ENCODE measurements around the gene UTP25.

DNA sequence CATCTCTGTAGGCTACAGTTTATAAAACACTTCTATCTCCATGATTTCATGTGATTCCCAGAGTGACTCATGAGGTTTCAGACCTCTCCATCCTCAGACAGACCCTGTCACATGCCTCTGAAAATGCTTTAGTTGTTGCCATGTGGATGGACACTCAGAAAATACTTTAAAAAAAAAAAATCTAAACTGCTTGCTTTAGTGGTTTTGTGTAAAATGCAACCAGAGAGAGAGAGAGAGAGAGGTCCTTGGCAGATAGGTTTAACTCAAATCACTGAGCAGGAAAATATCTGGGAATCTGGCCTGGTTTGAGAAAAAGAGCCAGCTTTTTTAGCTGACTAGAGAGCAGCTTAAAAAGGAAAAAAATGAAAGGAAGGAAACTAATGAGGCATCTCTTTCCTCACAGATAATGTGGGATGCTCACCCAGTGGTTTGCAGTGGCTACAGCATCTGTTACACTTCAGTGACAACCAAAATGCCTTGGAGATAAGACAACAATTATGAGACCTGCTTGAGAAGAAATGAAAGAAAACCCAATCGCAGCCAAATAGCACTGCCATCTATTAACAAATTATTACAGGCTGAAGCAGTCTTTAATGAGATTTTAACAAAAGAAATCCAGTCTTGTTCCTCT, 55.7 kb downstream of the UTP25 start:
- no peak for TF ChIP-seq POLR2A (IDR thresholded peaks at IDR 0.05; ENCODE audit: low read depth, low read length)
- TF ChIP-seq POLR2AphosphoS5 (IDR thresholded peaks at IDR 0.05; ENCODE audit: low read depth, low read length), result no peak
- TF ChIP-seq PAX5 (IDR thresholded peaks at IDR 0.05; ENCODE audit: insufficient read depth, low read length, severe bottlenecking), result no peak
- no peak for TF ChIP-seq TAF1 (IDR thresholded peaks at IDR 0.05; ENCODE audit: low read depth, low read length)

Measured in GM12891 (cell line).